ENCODE measurements around the gene GDF11.

GDF11 gene

GRCh38 chr12:55694651-55695050 is 48.3 kb upstream of the GDF11 start:
- H3K9me3 ChIP-seq (ENCODE audit: control insufficient read depth, insufficient read depth, low read depth, low read length) = no peaks in the 10 kb centered on the region
- no peaks in the 10 kb centered on the region for H3K4me1 ChIP-seq (ENCODE audit: control insufficient read depth, insufficient read depth, low read length)
- ChIA-PET POLR2A (no interaction called here), CTCF (no interaction called here)
- H3K36me3 ChIP-seq (ENCODE audit: control insufficient read depth in 2 of 2, insufficient read depth in 1 of 2, low read length in 2 of 2) = peaks cover 0 to 6% of the 10 kb centered on the region in 2 experiments; a peak in 1 of 3 replicates
- no peak overlapping the region for H3K27ac ChIP-seq (ENCODE audit: extremely low read depth, low read depth, low read length)
- TF ChIP-seq KLF16 (tag by site-specific recombination; IDR thresholded peaks at IDR 0.05) (no peak), OVOL3 (tag by site-specific recombination; IDR thresholded peaks at IDR 0.05) (no peak), ZNF398 (tag by site-specific recombination; IDR thresholded peaks at IDR 0.05) (no peak), ZNF530 (tag by site-specific recombination; IDR thresholded peaks at IDR 0.05; ENCODE audit: low read depth) (no peak), ZNF658 (tag by site-specific recombination; IDR thresholded peaks at IDR 0.05) (no peak), ZNF510 (tag by site-specific recombination; IDR thresholded peaks at IDR 0.05; ENCODE audit: insufficient replicate concordance) (no peak), ZBTB21 (tag by site-specific recombination; IDR thresholded peaks at IDR 0.05) (no peak), ZNF184 (tag by site-specific recombination; IDR thresholded peaks at IDR 0.05) (no peak), ZNF202 (tag by site-specific recombination; IDR thresholded peaks at IDR 0.05; ENCODE audit: borderline replicate concordance) (no peak)
- TF ChIP-seq, protein P1, sequence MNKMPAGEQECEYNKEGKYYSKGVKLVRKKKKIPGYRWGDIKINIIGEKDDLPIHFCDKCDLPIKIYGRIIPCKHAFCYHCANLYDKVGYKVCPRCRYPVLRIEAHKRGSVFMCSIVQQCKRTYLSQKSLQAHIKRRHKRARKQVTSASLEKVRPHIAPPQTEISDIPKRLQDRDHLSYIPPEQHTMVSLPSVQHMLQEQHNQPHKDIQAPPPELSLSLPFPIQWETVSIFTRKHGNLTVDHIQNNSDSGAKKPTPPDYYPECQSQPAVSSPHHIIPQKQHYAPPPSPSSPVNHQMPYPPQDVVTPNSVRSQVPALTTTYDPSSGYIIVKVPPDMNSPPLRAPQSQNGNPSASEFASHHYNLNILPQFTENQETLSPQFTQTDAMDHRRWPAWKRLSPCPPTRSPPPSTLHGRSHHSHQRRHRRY (tag by site-specific recombination; IDR thresholded peaks at IDR 0.05) = no peak
- H3K4me3 ChIP-seq (ENCODE audit: low read depth, low read length) = no peak overlapping the region

- H3K27ac ChIP-seq (ENCODE audit: extremely low read depth, low read depth, low read length) = no peak overlapping the region
- H3K4me1 ChIP-seq (ENCODE audit: control insufficient read depth, insufficient read depth, low read length) = no peaks in the 10 kb centered on the region
- CTCF ChIA-PET = interaction anchor here (1.3 to 1.7 kb wide), 2 partner anchors 11 to 12 kb away, joined by 6 to 7 read pairs; no protein-coding TSS in a partner anchor
- TF ChIP-seq ZNF654 (tag by site-specific recombination; IDR thresholded peaks at IDR 0.05; ENCODE audit: low read depth) (no peak), ZNF747 (tag by site-specific recombination; IDR thresholded peaks at IDR 0.05) (no peak), TRIM28 (IDR thresholded peaks at IDR 0.05; ENCODE audit: borderline replicate concordance, low read length) (no peak), HOXA7 (CRISPR knock-in tag; IDR thresholded peaks at IDR 0.05; ENCODE audit: borderline replicate concordance) (no peak), ZNF140 (tag by site-specific recombination; IDR thresholded peaks at IDR 0.05) (no peak), KLF9 (tag by site-specific recombination; IDR thresholded peaks at IDR 0.05; ENCODE audit: low read depth) (no peak), ZNF302 (tag by site-specific recombination; IDR thresholded peaks at IDR 0.05; ENCODE audit: low read depth) (no peak), MEIS1 (CRISPR knock-in tag; IDR thresholded peaks at IDR 0.05; ENCODE audit: borderline replicate concordance) (no peak), ZBTB7A (tag by site-specific recombination; IDR thresholded peaks at IDR 0.05; ENCODE audit: low read depth) (no peak), REPIN1 (tag by site-specific recombination; IDR thresholded peaks at IDR 0.05; ENCODE audit: low read depth) (no peak), ZXDB (tag by site-specific recombination; IDR thresholded peaks at IDR 0.05) (no peak), ZNF19 (tag by site-specific recombination; IDR thresholded peaks at IDR 0.05; ENCODE audit: low read depth) (no peak), KLF10 (tag by site-specific recombination; IDR thresholded peaks at IDR 0.05) (no peak), ZSCAN4 (tag by site-specific recombination; IDR thresholded peaks at IDR 0.05) (no peak), ZNF404 (tag by site-specific recombination; IDR thresholded peaks at IDR 0.05) (no peak), BCL11B (tag by site-specific recombination; IDR thresholded peaks at IDR 0.05; ENCODE audit: low read depth) (no peak)
- H3K36me3 ChIP-seq (ENCODE audit: control insufficient read depth in 2 of 2, insufficient read depth in 1 of 2, low read length in 2 of 2) = peaks cover 0 to 6% of the 10 kb centered on the region in 2 experiments; a peak in 1 of 3 replicates
- H3K9me3 ChIP-seq (ENCODE audit: control insufficient read depth, insufficient read depth, low read depth, low read length) = no peaks in the 10 kb centered on the region
- POLR2A ChIA-PET = interaction anchor here (0.5 to 0.6 kb wide), 2 partner anchors 9 to 36 kb away, joined by 3 to 4 read pairs; no protein-coding TSS in a partner anchor
- H3K4me3 ChIP-seq (ENCODE audit: low read depth, low read length) = no peak overlapping the region
These were observed 47.6 kb upstream of the GDF11 start for GRCh38 chr12:55695349-55695748.
